DMS79 treated with DMSO at 0.1 percent for 48 hours (cell line): ENCODE data around the gene CRTC3.
"Not testable (repeated sequence)": the region's sequence is repeated elsewhere in the genome, so short reads cannot be mapped to it uniquely, and the experiment has no call there.

Experiments
- DNase-seq: peaks from one replicate; lab custom pipeline; 2025; lab: John Stamatoyannopoulos, UW

The CRTC3 gene

GRCh38 chr15:90529371-90530249 lies at the start of gene CRTC3:
Gene CRTC3 (plus strand): TSS chr15:90529923. CDS start chr15:90530072, 149 bp downstream.
- no peak for DNase-seq

GRCh38 chr15:90481023-90481422 lies 48.7 kb upstream of the CRTC3 start:
- DNase-seq: no peak

- peak; percentile 13 for DNase-seq
Observed at GRCh38 chr15:90482124-90483011, 47.4 kb upstream of the CRTC3 start.

DNA sequence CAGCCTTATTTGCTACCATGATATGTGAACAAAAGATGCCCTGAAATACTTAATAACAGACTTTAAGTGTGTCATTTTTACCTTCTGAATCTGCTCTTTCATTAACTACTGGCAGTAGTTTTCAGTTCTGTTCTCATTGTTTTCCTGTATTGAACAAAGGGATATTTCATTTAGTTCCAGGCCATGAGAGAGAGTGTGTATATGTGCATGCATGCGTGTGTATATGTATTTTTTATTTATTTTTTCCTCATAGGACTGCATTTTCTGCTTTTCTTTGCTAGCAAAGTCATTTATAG lies 46.8 kb upstream of the CRTC3 start:
- DNase-seq: no peak

- no peak for DNase-seq
Observed at GRCh38 chr15:90483637-90484036, 46.1 kb upstream of the CRTC3 start.

DNA sequence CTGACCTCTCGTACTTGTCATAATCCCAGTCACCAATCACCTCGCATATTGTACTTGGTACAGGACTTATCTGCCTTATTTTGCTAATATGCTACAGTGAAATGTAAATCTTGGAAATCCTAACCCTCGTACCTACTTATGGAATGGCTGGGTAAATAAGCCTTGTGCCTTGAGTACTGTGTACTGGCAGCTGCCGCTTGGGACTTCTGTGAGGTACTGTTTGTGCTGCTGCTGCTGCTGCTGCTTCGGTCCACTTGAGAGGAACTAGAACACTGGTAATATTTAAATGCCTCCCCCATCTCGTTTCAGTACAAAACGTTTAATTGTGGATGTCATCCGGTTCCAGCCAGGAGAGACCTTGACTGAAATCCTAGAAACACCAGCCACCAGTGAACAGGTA lies 42.5 kb upstream of the CRTC3 start:
- DNase-seq: no peak

DNA sequence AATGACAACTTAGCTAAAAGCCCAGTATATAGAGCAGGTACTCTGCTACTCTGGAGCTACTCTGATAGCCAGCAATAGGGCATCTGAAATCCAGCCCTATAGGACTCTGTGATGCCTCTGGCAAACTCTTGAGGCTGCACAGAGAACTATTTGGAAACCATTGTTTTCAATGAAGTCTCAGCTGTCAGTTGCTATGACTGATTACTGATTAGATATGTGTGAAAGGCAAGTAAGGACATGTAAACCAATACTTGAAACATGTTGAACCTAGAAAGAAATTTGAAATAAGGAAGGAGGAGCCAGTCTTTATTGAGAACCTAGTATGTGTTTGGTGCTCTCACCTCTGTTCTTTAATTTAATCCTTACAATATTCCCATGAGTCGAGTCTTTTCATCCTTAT lies 40.2 kb upstream of the CRTC3 start:
- DNase-seq: no peak

DNA sequence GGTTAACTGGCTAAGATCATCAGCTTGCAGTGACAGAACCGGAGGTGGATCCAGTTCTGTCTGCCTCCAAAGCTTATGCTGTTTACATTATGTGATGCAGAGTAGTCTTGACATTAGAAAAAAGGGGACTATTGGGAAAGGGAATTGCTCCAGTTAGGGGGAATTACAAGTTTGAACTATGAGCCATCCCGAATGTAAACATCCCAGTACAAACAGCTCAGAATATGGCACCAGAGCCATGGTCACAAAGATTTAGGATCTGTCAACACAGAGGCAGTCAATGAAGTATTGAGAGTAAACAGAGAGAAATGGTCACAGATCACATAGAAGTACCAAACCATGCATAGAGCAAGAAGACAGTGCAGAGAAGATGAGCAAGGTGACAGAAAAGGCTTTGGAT lies 39.8 kb upstream of the CRTC3 start:
- no peak for DNase-seq

DNA sequence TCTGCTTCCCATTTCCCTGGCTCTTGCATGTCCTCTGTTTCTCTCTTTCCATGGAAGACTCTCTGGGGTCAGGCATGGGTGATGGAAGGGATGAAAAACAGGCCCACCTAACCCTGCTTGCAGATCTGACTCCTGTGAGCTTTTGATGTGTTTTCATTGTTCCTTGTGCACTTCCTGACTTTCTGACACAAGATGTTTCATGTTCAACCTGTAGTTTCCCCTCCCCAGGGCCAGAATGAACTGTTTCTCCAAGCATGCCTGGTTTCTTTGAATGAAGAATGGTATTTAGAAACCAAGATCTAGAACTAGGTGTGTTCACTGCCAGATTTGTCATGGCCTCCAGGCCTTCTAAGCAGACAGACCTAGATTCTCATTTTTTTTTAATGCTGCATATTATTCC lies 36.1 kb upstream of the CRTC3 start:
- DNase-seq: no peak

DNA sequence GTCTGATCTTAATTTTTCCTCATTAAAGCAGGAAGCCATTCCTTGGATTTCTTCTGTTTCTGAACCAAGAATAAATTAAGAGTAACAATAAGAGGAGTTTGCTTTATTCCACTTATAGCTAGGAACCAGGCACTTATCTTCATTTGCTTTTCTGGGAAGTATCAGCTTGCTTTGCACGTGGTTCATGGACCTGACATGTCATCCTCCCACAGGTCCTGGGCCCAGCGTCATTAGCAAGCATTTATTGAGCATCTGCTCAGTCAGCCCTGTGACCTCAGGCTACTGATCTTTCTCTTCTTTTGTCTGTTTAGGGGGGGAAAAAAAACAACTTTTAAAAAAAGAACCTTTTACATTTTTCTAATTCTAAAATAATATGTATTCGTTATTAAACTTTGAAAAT lies 34.7 kb upstream of the CRTC3 start:
- DNase-seq: no peak

DNA sequence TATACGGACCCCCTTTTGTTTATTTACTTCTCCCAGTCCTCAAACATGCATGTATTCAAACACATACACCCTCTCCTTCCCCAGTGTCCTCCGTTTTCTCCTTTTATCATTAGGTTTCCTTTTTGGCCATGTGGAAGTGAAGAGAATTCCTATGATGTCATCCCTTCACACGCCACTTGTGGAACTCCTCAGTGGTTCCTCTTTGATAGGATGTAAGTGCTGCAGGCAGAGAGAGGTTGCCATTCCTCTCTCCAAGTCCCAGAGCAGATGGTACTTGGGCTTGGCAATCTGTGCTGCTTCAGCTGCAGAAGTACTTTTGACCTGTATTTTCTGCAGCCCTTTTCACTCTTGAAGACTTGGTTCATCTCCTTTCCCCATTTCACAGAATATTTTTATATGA lies 32.9 kb upstream of the CRTC3 start:
- DNase-seq: no peak

DNA sequence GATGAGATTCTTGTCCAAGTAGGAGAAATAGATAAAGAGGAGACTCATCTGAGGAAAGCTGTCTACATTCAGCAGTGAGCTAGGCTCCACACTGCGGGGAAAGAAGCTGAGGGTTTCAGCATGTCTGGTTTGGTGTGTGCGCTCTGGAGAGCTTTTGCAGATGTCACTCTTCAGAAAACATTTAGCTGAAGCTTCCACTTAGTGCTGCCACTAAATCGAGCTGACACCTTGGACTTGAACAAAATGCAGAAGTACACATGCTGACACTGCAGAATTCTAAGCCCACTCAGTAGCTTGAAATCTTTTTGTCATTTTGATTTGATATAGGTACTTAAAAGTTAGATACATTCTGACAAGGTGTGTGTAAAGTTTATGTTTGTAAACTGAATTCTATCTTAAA lies 32.3 kb upstream of the CRTC3 start:
- DNase-seq: no peak

- no peak for DNase-seq
Observed at GRCh38 chr15:90497912-90498311, 31.8 kb upstream of the CRTC3 start.

GRCh38 chr15:90500171-90500570 lies 29.6 kb upstream of the CRTC3 start:
- no peak for DNase-seq

DNA sequence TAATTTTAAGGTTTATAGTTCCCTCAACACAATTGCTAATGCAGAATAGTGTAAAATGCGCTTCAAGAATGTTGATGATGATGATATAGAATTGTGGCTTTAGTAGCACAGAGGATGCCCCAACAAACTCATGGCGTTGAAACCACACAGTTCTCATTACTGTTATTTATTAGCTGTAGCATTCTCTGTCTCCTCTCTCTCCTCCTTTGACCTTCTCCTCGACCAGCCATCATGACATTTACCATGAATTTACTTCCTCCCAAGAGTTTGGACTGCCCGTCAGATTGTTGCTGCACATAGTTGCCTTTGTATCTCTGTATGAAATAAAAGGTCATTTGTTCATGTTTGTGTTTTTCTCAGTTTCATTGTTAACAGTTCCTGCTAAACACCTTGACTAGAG lies 27.8 kb upstream of the CRTC3 start:
- no peak for DNase-seq

DNA sequence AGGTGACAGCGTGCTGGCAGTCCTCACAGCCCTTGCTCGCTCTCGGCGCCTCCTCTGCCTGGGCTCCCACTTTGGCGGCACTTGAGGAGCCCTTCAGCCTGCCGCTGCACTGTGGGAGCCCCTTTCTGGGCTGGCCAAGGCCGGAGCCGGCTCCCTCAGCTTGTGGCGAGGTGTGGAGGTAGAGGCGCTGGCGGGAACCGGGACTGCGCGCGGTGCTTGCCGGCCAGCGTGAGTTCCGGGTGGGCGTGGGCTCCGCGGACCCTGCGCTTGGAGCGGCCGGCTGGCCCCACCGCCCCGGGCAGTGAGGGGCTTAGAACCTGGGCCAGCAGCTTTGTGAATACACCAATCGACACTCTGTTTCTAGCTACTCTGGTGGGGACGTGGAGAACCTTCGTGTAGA lies 18.9 kb upstream of the CRTC3 start:
- DNase-seq: not testable (repeated sequence)

DNA sequence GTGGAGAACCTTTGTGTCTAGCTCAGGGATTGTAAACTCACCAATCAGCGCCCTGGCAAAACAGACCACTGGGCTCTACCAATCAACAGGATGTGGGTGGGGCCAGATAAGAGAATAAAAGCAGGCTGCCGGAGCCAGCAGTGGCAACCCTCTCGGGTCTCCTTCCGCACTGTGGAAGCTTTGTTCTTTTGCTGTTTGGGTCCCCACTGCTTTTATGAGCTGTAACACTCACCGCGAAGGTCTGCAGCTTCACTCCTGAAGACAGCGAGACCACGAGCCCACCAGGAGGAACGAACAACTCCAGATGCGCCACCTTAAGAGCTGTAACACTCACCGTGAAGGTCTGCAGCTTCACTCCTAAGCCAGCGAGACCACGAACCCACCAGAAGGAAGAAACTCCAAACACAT lies 18.5 kb upstream of the CRTC3 start:
- DNase-seq: not testable (repeated sequence)

DNA sequence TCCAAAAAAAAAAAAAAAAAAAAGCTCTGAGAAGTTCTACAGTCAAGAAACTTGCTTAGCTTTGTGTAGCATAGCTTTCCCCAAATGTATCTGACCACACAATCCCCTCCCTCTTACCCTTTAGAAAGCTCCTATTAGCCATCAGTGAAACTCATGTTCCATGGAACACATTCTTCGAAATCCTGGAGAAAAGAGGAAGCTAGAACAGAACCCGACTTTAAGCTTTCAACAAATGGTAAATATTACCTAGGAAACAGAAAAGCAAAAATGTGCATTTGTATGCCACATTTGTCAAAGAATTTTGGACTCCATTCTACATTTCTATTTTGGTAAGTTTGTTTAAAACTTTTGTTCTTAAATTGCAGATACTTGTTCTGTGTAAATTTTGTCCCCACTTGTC lies 17.4 kb upstream of the CRTC3 start:
- no peak for DNase-seq

DNA sequence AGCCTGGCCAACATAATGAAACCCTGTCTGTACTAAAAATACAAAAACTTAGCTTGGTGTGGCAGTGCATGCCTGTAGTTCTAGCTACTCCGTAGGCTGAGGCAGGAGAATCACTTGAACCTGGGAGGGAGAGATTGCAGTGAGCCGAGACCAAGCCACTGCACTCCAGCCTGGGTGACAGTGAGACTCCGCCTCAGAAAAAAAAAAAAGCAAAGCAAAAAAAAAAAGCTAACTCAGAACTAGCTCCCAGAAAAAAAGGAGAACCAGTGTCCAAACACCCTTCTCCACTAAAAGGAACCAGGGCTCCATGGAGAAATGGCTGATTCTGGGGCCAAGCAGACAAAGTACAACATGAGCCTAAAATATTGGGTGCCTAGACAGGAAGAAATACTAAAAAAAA lies 16.7 kb upstream of the CRTC3 start:
- DNase-seq: no peak

GRCh38 chr15:90513448-90513847 lies 16.3 kb upstream of the CRTC3 start:
- no peak for DNase-seq

GRCh38 chr15:90513893-90514292 lies 15.8 kb upstream of the CRTC3 start:
- not testable (repeated sequence) for DNase-seq

DNA sequence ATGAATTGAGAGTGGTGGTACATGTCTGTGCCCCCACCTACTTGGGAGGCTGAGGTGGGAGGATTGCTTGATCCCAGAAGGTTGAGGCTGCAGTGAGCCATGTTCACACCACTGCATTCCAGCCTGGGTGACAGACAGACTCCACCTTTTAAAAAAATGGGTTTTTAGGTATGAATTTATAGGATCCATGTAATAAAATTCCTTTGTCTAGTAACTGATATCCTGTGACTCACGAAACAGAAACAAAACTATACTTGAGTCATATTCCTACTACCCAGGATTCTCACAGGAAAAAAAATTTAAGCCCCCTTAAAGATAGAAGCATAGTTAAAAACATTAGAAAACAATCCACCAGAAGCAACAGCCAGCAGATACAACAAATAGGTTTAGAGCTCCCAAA lies 10.0 kb upstream of the CRTC3 start:
- no peak for DNase-seq

- no peak for DNase-seq
Observed at GRCh38 chr15:90520365-90520764, 9.4 kb upstream of the CRTC3 start.
